HG03558 (cell line): Measurements from ENCODE around the gene RPS18.
"Not testable (repeated sequence)": the region's sequence is repeated elsewhere in the genome, so short reads cannot be mapped to it uniquely, and the experiment has no call there.

ENCODE experiments used
- ATAC-seq: cut with Tn5 transposase; IDR thresholded peaks from one replicate; pipeline ENCODE4 v1.9.1; 2021; ENCODE audit warnings: moderate number of reproducible peaks; ENCODE audit not compliant: unreplicated experiment; ENCODE audit errors: extremely low read depth

The RPS18 gene

GRCh38 chr6:33271468-33272274 lies at the start of gene RPS18, which contains the start of gene VPS52:
TSS of gene RPS18 (plus strand) at chr6:33272075. CDS start at chr6:33272120, 45 bp downstream.
TSS of gene VPS52 (minus strand) at chr6:33271876. CDS start at chr6:33271675, 201 bp downstream.
- peak; percentile 53 for ATAC-seq

- not testable (repeated sequence) for ATAC-seq
Observed at GRCh38 chr6:33226503-33227120, 45.3 kb upstream of the RPS18 start.

- no peak for ATAC-seq
Observed at GRCh38 chr6:33235221-33235634, 36.6 kb upstream of the RPS18 start.

- ATAC-seq, result no peak
Observed at GRCh38 chr6:33236328-33236727, 35.5 kb upstream of the RPS18 start.

- no peak for ATAC-seq
Observed at GRCh38 chr6:33236852-33237251, 35.0 kb upstream of the RPS18 start.

- no peak for ATAC-seq
Observed at GRCh38 chr6:33237741-33238140, 34.1 kb upstream of the RPS18 start.

GRCh38 chr6:33241968-33242367 lies 29.9 kb upstream of the RPS18 start:
- ATAC-seq, result no peak

GRCh38 chr6:33243476-33243875 lies 28.4 kb upstream of the RPS18 start:
- no peak for ATAC-seq

GRCh38 chr6:33247977-33248642 lies 23.8 kb upstream of the RPS18 start:
- ATAC-seq, result no peak

GRCh38 chr6:33248643-33248931 lies 23.3 kb upstream of the RPS18 start:
- no peak for ATAC-seq

- ATAC-seq, result peak; percentile 61
Observed at GRCh38 chr6:33248932-33249731, 22.7 kb upstream of the RPS18 start.

- no peak for ATAC-seq
Observed at GRCh38 chr6:33249732-33250630, 21.9 kb upstream of the RPS18 start.

- ATAC-seq, result no peak
Observed at GRCh38 chr6:33250731-33251130, 21.1 kb upstream of the RPS18 start.

- no peak for ATAC-seq
Observed at GRCh38 chr6:33251395-33252012, 20.4 kb upstream of the RPS18 start.

- no peak for ATAC-seq
Observed at GRCh38 chr6:33252759-33253158, 19.1 kb upstream of the RPS18 start.

GRCh38 chr6:33254591-33254990 lies 17.3 kb upstream of the RPS18 start:
- ATAC-seq, result no peak

GRCh38 chr6:33259032-33259431 lies 12.8 kb upstream of the RPS18 start:
- no peak for ATAC-seq

- not testable (repeated sequence) for ATAC-seq
Observed at GRCh38 chr6:33262490-33262889, 9.4 kb upstream of the RPS18 start.

GRCh38 chr6:33264015-33264414 lies 7.9 kb upstream of the RPS18 start:
- no peak for ATAC-seq
